K562 (cell line): Measurements from ENCODE around the gene GLE1. TPM values are rescaled to one million over a fixed set of nuclear protein-coding genes. Genes with fewer than 3 reads are reported as not detected.

Experiments
- ARID2 ChIP-seq: fragments of 450-650 bp; IDR thresholded peaks from 2 replicates; pipeline ENCODE4 v1.6.1; 2017; ENCODE audit warnings: antibody characterized with exemption, mild to moderate bottlenecking
- BRF1 ChIP-seq: IDR thresholded peaks from 3 replicates; pipeline ENCODE4 v1.6.1; 2011; ENCODE audit warnings: borderline replicate concordance, mild to moderate bottlenecking; ENCODE audit not compliant: insufficient read length; ENCODE audit errors: extremely low read depth
- DPF2 ChIP-seq: fragments of 450-650 bp; IDR thresholded peaks from 2 replicates; pipeline ENCODE4 v1.6.1; 2016
- GATAD2A ChIP-seq: fragments of 450-650 bp; IDR thresholded peaks from 2 replicates; pipeline ENCODE4 v1.6.1; 2017
- HDAC1 ChIP-seq, 2 experiments: fragments of 450-650 bp; IDR thresholded peaks; 2 replicates each; pipeline ENCODE4 v1.6.1; 2016 to 2017; ENCODE audit warnings: inconsistent platforms in 1 of 2, mild to moderate bottlenecking in 1 of 2, moderate library complexity in 1 of 2
- LEF1 ChIP-seq: fragments of 450-650 bp; IDR thresholded peaks from 2 replicates; pipeline ENCODE4 v1.6.1; 2016; ENCODE audit warnings: mild to moderate bottlenecking
- NR1H2 ChIP-seq: sonication (generic); formaldehyde crosslinking; IDR thresholded peaks from 2 replicates; pipeline ENCODE4 v1.4.0; 2020; ENCODE audit warnings: mild to moderate bottlenecking, missing genetic modification reagents
- SMARCA5 ChIP-seq: fragments of 450-650 bp; IDR thresholded peaks from 2 replicates; pipeline ENCODE4 v1.6.1; 2016
- SP2 ChIP-seq: IDR thresholded peaks from 2 replicates; pipeline ENCODE4 v1.6.1; 2011; ENCODE audit warnings: mild to moderate bottlenecking, low read depth, low read length, moderate library complexity; ENCODE audit not compliant: poor library complexity, severe bottlenecking; ENCODE audit errors: extremely low read depth
- SREBF1 ChIP-seq: fragments of 150-350 bp; IDR thresholded peaks from 2 replicates; pipeline ENCODE4 v1.6.1; 2014; ENCODE audit warnings: antibody characterized with exemption, low read depth, low read length, borderline replicate concordance
- ZC3H4 ChIP-seq: sonication (generic); formaldehyde crosslinking; IDR thresholded peaks from 2 replicates; pipeline ENCODE4 v1.9.0; 2021; ENCODE audit warnings: missing genetic modification reagents, borderline replicate concordance
- ZNF507 ChIP-seq: conservative IDR thresholded peaks from 2 replicates; pipeline ENCODE4 v1.6.1; 2017; ENCODE audit warnings: missing genetic modification characterization, missing compliant biosample characterization
- ZNF785 ChIP-seq: fragments of 250-450 bp; sonication (Bioruptor Pico); IDR thresholded peaks from 2 replicates; pipeline ENCODE4 v1.4.0; 2020; ENCODE audit warnings: mild to moderate bottlenecking
- polyA plus RNA-seq, 8 experiments: library from polyadenylated mRNA; depleted of rRNA in 4 of 8; stranded (reverse) in 5 of 8; unstranded in 3 of 8; fragments of >200 nt; fragmentation: Nextera tagmentation in 2 of 8; fragmentation: Illumina TruSeq in 1 of 8; extraction: Ambion mirVana in 2 of 8; extraction: Trizol in 1 of 8; gene quantifications; 2 replicates each; pipeline versions ENCODE4 v1.2.1 to v1.2.3, GENCODE V29; 2011 to 2014; ENCODE audit warnings: inconsistent platforms in 1 of 8, missing spikeins in 1 of 8
- total RNA-seq, 7 experiments: library from RNA; depleted of rRNA in 6 of 7; stranded (reverse); fragments of >200 nt in 6 of 7; fragmentation: Illumina TruSeq in 2 of 7; extraction: Trizol in 2 of 7; gene quantifications; 2 replicates each; pipeline versions ENCODE4 v1.2.1 to v1.2.3, GENCODE V29; 2011 to 2021; ENCODE audit warnings: low replicate concordance in 1 of 7
- TF ChIP-seq, protein P1 (sequence below): sonication (generic); formaldehyde crosslinking; IDR thresholded peaks from 2 replicates; pipeline ENCODE4 v1.8.1; 2023; ENCODE audit warnings: mild to moderate bottlenecking, missing genetic modification reagents
- TF ChIP-seq, protein P2 (sequence below): fragments of 200-600 bp; sonication (generic); IDR thresholded peaks from one replicate; pipeline ENCODE4 v1.6.1; 2012; ENCODE audit warnings: mild to moderate bottlenecking, low read depth, low read length, inconsistent platforms
- TF ChIP-seq, protein P3 (sequence below): fragments of 250-450 bp; sonication (Bioruptor Pico); IDR thresholded peaks from 2 replicates; pipeline ENCODE4 v1.8.0; 2021; ENCODE audit warnings: moderate library complexity, mild to moderate bottlenecking, inconsistent platforms

The GLE1 gene
- total and polyA plus RNA-seq, 9 of the 15 experiments (the other 6 are each of a cell fraction or from before 2014, with no cell fraction given): 15.9 to 44.8 (median 37.6) TPM

DNA sequence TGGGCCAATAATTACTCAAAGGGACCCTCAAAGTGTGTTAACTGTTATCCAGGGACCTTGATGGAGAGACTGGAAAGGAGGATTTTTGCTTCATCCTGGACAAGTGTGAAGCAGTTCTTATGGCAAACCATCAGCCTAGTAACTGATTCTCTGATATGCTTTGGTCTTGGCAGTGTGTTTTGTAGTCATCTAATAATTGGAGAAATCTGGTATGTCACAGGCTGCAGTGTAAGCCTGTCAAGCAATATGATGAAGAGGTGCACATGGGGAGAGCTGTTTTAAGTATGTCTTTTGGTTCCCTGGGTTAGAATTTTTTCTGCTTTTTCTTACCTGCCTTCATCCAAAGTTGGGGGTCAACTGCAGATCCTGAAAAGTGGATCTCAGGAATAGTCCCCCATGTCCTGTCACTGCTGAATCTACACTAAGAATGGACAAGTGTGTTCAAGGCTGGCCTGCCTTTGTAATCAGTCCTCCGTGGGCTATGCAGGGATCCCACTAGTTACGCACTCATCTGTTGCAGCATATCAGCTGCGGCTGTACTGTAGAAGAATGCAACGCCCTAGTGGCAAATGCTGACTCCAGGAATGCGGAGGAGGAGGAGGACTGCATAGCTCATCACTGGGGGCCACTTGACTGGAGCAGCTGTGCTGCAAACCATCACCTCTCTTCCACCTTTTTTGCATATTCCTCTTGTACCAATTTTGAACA lies 49.8 kb downstream of the GLE1 start (continued):
- TF ChIP-seq ARID2 (no peak), SREBF1 (no peak), SMARCA5 (no peak), HDAC1 (IDR thresholded peaks at IDR 0.05) (peak in 1 of 2 experiments; percentile 56; a peak in 2 of 4 replicates), ZC3H4 (no peak), DPF2 (no peak), ZNF785 (no peak), BRF1 (no peak), ZNF507 (tag) (no peak), GATAD2A (no peak), NR1H2 (CRISPR knock-in tag) (no peak), LEF1 (no peak), SP2 (no peak)
- TF ChIP-seq, protein P1, sequence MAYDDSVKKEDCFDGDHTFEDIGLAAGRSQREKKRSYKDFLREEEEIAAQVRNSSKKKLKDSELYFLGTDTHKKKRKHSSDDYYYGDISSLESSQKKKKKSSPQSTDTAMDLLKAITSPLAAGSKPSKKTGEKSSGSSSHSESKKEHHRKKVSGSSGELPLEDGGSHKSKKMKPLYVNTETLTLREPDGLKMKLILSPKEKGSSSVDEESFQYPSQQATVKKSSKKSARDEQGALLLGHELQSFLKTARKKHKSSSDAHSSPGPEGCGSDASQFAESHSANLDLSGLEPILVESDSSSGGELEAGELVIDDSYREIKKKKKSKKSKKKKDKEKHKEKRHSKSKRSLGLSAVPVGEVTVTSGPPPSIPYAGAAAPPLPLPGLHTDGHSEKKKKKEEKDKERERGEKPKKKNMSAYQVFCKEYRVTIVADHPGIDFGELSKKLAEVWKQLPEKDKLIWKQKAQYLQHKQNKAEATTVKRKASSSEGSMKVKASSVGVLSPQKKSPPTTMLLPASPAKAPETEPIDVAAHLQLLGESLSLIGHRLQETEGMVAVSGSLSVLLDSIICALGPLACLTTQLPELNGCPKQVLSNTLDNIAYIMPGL: no peak
- TF ChIP-seq, protein P2, sequence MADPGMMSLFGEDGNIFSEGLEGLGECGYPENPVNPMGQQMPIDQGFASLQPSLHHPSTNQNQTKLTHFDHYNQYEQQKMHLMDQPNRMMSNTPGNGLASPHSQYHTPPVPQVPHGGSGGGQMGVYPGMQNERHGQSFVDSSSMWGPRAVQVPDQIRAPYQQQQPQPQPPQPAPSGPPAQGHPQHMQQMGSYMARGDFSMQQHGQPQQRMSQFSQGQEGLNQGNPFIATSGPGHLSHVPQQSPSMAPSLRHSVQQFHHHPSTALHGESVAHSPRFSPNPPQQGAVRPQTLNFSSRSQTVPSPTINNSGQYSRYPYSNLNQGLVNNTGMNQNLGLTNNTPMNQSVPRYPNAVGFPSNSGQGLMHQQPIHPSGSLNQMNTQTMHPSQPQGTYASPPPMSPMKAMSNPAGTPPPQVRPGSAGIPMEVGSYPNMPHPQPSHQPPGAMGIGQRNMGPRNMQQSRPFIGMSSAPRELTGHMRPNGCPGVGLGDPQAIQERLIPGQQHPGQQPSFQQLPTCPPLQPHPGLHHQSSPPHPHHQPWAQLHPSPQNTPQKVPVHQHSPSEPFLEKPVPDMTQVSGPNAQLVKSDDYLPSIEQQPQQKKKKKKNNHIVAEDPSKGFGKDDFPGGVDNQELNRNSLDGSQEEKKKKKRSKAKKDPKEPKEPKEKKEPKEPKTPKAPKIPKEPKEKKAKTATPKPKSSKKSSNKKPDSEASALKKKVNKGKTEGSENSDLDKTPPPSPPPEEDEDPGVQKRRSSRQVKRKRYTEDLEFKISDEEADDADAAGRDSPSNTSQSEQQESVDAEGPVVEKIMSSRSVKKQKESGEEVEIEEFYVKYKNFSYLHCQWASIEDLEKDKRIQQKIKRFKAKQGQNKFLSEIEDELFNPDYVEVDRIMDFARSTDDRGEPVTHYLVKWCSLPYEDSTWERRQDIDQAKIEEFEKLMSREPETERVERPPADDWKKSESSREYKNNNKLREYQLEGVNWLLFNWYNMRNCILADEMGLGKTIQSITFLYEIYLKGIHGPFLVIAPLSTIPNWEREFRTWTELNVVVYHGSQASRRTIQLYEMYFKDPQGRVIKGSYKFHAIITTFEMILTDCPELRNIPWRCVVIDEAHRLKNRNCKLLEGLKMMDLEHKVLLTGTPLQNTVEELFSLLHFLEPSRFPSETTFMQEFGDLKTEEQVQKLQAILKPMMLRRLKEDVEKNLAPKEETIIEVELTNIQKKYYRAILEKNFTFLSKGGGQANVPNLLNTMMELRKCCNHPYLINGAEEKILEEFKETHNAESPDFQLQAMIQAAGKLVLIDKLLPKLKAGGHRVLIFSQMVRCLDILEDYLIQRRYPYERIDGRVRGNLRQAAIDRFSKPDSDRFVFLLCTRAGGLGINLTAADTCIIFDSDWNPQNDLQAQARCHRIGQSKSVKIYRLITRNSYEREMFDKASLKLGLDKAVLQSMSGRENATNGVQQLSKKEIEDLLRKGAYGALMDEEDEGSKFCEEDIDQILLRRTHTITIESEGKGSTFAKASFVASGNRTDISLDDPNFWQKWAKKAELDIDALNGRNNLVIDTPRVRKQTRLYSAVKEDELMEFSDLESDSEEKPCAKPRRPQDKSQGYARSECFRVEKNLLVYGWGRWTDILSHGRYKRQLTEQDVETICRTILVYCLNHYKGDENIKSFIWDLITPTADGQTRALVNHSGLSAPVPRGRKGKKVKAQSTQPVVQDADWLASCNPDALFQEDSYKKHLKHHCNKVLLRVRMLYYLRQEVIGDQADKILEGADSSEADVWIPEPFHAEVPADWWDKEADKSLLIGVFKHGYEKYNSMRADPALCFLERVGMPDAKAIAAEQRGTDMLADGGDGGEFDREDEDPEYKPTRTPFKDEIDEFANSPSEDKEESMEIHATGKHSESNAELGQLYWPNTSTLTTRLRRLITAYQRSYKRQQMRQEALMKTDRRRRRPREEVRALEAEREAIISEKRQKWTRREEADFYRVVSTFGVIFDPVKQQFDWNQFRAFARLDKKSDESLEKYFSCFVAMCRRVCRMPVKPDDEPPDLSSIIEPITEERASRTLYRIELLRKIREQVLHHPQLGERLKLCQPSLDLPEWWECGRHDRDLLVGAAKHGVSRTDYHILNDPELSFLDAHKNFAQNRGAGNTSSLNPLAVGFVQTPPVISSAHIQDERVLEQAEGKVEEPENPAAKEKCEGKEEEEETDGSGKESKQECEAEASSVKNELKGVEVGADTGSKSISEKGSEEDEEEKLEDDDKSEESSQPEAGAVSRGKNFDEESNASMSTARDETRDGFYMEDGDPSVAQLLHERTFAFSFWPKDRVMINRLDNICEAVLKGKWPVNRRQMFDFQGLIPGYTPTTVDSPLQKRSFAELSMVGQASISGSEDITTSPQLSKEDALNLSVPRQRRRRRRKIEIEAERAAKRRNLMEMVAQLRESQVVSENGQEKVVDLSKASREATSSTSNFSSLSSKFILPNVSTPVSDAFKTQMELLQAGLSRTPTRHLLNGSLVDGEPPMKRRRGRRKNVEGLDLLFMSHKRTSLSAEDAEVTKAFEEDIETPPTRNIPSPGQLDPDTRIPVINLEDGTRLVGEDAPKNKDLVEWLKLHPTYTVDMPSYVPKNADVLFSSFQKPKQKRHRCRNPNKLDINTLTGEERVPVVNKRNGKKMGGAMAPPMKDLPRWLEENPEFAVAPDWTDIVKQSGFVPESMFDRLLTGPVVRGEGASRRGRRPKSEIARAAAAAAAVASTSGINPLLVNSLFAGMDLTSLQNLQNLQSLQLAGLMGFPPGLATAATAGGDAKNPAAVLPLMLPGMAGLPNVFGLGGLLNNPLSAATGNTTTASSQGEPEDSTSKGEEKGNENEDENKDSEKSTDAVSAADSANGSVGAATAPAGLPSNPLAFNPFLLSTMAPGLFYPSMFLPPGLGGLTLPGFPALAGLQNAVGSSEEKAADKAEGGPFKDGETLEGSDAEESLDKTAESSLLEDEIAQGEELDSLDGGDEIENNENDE: no peak
- TF ChIP-seq, protein P3, sequence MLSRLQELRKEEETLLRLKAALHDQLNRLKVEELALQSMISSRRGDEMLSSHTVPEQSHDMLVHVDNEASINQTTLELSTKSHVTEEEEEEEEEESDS: no peak
